Measurements from ENCODE around the gene NKIRAS2. TPM values are rescaled to one million over a fixed set of nuclear protein-coding genes. Genes with fewer than 3 reads are reported as not detected.

The NKIRAS2 gene
- total RNA-seq, 1 experiment from 2014 or later, result 38.3 TPM

DNA sequence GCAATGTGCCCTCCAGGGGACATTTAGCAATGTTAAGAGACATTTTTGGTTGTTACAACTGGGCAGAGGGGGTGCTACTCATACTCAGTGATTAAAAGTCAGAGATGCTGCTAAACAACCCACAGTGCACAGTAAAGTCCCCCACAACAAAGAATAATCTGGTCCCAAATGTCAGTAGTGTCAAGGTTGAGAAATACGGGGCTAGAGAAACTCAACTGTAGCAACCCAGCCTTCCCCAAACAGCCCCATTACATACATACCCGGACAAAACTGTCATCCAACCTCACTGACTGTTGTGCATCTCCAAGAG is 23.1 kb upstream of the NKIRAS2 start:
- Histone ChIP-seq H3K9me3 (ENCODE audit: insufficient read depth, low read depth) (no peaks in the 10 kb centered on the region), H3K9me2 (ENCODE audit: insufficient read depth) (no peaks in the 10 kb centered on the region), H3K4me3 (no peak overlapping the region), H3K36me3 (ENCODE audit: low read depth) (peaks cover 41% of the 10 kb centered on the region), H2AFZ (no peak overlapping the region), H3K27me3 (ENCODE audit: insufficient read depth, low read depth) (no peaks in the 10 kb centered on the region), H3K4me2 (no peak overlapping the region), H3F3A (ENCODE audit: insufficient read depth, low read depth) (peaks cover 21% of the 10 kb centered on the region; the same call in 1 of the 2 replicates), H4K20me1 (ENCODE audit: insufficient read depth) (peaks cover 36% of the 10 kb centered on the region), H3K27ac (no peak overlapping the region), H3K79me2 (ENCODE audit: low read depth) (peaks cover 8% of the 10 kb centered on the region), H3K4me1 (replicated peaks; ENCODE audit: insufficient read depth) (no peaks in the 10 kb centered on the region)
- intact Hi-C loops (cut with micrococcal nuclease; ENCODE audit: unreplicated experiment), result no loop called here
- no TSS peak for BruUV-seq (replicated peaks)
- CTCF ChIA-PET, result no interaction called here
- no peak for DNase-seq
- no peak for TF ChIP-seq EZH2 (IDR thresholded peaks at IDR 0.05; ENCODE audit: low read depth)
- TF ChIP-seq CTCF (conservative IDR thresholded peaks at IDR 0.05), result no peak
- POLR2A ChIA-PET (ENCODE audit: unreplicated experiment), result interaction anchor here (0.5 kb wide), 1 partner anchor 212 kb away, joined by 3 read pairs; no protein-coding TSS in a partner anchor

- Histone ChIP-seq H2AFZ (no peak overlapping the region), H3K4me1 (replicated peaks; ENCODE audit: insufficient read depth) (no peaks in the 10 kb centered on the region), H3K9me2 (ENCODE audit: insufficient read depth) (no peaks in the 10 kb centered on the region), H3K27me3 (ENCODE audit: insufficient read depth, low read depth) (no peaks in the 10 kb centered on the region), H3F3A (ENCODE audit: insufficient read depth, low read depth) (peaks cover 17% of the 10 kb centered on the region; the same call in 1 of the 2 replicates), H3K9me3 (ENCODE audit: insufficient read depth, low read depth) (no peaks in the 10 kb centered on the region), H3K27ac (no peak overlapping the region), H3K79me2 (ENCODE audit: low read depth) (peaks cover 25% of the 10 kb centered on the region), H3K4me2 (no peak overlapping the region), H4K20me1 (ENCODE audit: insufficient read depth) (peaks cover 44% of the 10 kb centered on the region), H3K36me3 (ENCODE audit: low read depth) (peaks cover 30% of the 10 kb centered on the region), H3K4me3 (no peak overlapping the region)
- TF ChIP-seq EZH2 (IDR thresholded peaks at IDR 0.05; ENCODE audit: low read depth), result no peak
- no peak for TF ChIP-seq CTCF (conservative IDR thresholded peaks at IDR 0.05)
- BruUV-seq (replicated peaks), result no TSS peak
- CTCF ChIA-PET, result no interaction called here
- DNase-seq, result no peak
- intact Hi-C loops (cut with micrococcal nuclease; ENCODE audit: unreplicated experiment), result no loop called here
- POLR2A ChIA-PET (ENCODE audit: unreplicated experiment), result no interaction called here
These were observed 21.4 kb upstream of the NKIRAS2 start for GRCh38 chr17:41998497-41998896.

- Histone ChIP-seq H3K36me3 (ENCODE audit: low read depth) (peaks cover 21% of the 10 kb centered on the region), H3K4me3 (no peak overlapping the region), H3K9me2 (ENCODE audit: insufficient read depth) (no peaks in the 10 kb centered on the region), H2AFZ (no peak overlapping the region), H4K20me1 (ENCODE audit: insufficient read depth) (peaks cover 63% of the 10 kb centered on the region), H3F3A (ENCODE audit: insufficient read depth, low read depth) (peaks cover 13% of the 10 kb centered on the region; the same call in 1 of the 2 replicates), H3K27me3 (ENCODE audit: insufficient read depth, low read depth) (no peaks in the 10 kb centered on the region), H3K4me1 (replicated peaks; ENCODE audit: insufficient read depth) (no peaks in the 10 kb centered on the region), H3K4me2 (no peak overlapping the region), H3K79me2 (ENCODE audit: low read depth) (peaks cover 45% of the 10 kb centered on the region), H3K9me3 (ENCODE audit: insufficient read depth, low read depth) (no peaks in the 10 kb centered on the region), H3K27ac (no peak overlapping the region)
- DNase-seq, result no peak
- intact Hi-C loops (cut with micrococcal nuclease; ENCODE audit: unreplicated experiment), result no loop called here
- no TSS peak for BruUV-seq (replicated peaks)
- no peak for TF ChIP-seq CTCF (conservative IDR thresholded peaks at IDR 0.05)
- TF ChIP-seq EZH2 (IDR thresholded peaks at IDR 0.05; ENCODE audit: low read depth), result no peak
- ChIA-PET POLR2A (ENCODE audit: unreplicated experiment) (interaction anchor here (0.6 to 1.0 kb wide), 2 partner anchors 17 to 20 kb away, joined by 3 to 4 read pairs; no protein-coding TSS in a partner anchor), CTCF (no interaction called here)
These were observed 19.3 kb upstream of the NKIRAS2 start for GRCh38 chr17:42000413-42001133.
